H1 (cell line): ENCODE data around the gene CPPED1.

Experiments used
- CTCF ChIP-seq, 3 experiments: IDR thresholded peaks; 1 replicate in 2 of 3; 2 replicates in 1 of 3; pipeline versions ENCODE4 v1.5.1 to v1.6.1; 2011; ENCODE audit warnings: low read length in 3 of 3, mild to moderate bottlenecking in 3 of 3, inconsistent platforms in 2 of 3, low read depth in 1 of 3, moderate library complexity in 1 of 3; ENCODE audit not compliant: insufficient read depth in 1 of 3; ENCODE audit errors: control extremely low read depth in 1 of 3
- HDAC6 ChIP-seq: IDR thresholded peaks from one replicate; pipeline ENCODE4 v1.7.1; 2012; ENCODE audit warnings: low read depth, mild to moderate bottlenecking, inconsistent platforms, low read length, moderate library complexity

GRCh38 chr16:12793120-12793864 is 10.4 kb downstream of the CPPED1 start:
- TF ChIP-seq HDAC6 (no peak), CTCF (IDR thresholded peaks at IDR 0.05; ENCODE audit: control extremely low read depth in 1 of 3, insufficient read depth in 1 of 3, low read depth in 1 of 3, low read length in 3 of 3) (peak; percentile 50 to 69 (median 65))
